ENCODE results near the gene DEPDC1.
A peak's percentile ranks its signal among the peaks of the same experiment; 100 is the strongest.

Gene DEPDC1

DNA sequence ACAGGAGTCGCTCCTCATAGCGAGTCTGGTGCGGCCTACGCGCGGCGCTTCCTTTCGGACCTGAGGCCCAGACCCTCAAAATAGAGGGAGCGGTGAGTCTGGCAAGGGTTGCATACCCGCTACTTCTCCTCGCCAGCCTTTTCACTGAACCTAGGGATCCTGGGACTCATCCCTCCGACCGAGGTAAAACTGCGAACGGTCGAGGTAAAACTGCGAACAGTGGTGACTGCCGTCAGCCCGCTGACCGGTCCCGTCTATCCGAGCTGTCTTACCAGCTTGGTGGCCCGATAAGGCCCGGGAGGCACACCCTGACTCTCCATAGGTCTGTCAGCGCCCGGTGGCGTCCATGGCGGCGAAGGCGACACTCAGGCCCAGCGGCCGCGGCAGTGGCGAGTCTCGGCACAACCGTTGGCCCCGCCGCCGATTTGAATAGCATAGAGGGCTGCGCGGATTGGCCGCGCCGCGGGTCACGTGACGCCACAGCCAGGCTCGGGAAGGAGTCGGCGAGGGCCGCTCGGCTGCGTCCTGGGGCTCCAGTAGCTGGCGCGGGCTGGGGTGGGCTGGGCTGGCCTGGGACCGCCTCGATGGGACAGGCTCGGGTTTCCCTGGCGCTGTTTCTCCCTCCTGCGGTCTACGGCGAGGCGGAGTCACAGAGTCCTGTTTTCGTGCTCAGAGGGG lies at the start of gene DEPDC1:
Gene DEPDC1 (minus strand): TSS at position 403 of the 678 bp plus-strand sequence. CDS start 83 bp downstream, at position 320.
- no peak for TF ChIP-seq EZH2phosphoT487 (IDR thresholded peaks at IDR 0.05; ENCODE audit: low read depth)
- TF ChIP-seq, protein P1, sequence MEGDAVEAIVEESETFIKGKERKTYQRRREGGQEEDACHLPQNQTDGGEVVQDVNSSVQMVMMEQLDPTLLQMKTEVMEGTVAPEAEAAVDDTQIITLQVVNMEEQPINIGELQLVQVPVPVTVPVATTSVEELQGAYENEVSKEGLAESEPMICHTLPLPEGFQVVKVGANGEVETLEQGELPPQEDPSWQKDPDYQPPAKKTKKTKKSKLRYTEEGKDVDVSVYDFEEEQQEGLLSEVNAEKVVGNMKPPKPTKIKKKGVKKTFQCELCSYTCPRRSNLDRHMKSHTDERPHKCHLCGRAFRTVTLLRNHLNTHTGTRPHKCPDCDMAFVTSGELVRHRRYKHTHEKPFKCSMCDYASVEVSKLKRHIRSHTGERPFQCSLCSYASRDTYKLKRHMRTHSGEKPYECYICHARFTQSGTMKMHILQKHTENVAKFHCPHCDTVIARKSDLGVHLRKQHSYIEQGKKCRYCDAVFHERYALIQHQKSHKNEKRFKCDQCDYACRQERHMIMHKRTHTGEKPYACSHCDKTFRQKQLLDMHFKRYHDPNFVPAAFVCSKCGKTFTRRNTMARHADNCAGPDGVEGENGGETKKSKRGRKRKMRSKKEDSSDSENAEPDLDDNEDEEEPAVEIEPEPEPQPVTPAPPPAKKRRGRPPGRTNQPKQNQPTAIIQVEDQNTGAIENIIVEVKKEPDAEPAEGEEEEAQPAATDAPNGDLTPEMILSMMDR (IDR thresholded peaks at IDR 0.05; ENCODE audit: low read depth, low read length): no peak
- H3K4me3 ChIP-seq (ENCODE audit: low read length): peak within 1 kb of the TSS; percentile 94

GRCh38 chr1:68544651-68545050 lies 47.8 kb upstream of the DEPDC1 start:
- Histone ChIP-seq H3K4me2 (ENCODE audit: low read length) (no peak overlapping the region), H3K27me3 (ENCODE audit: low read depth, low read length) (no peaks in the 10 kb centered on the region), H3K9ac (ENCODE audit: low read length) (no peak overlapping the region), H2AFZ (ENCODE audit: low read depth, low read length) (no peak overlapping the region), H3K4me3 (ENCODE audit: low read length) (no peak overlapping the region), H3K36me3 (replicated peaks; ENCODE audit: low read depth, low read length) (no peaks in the 10 kb centered on the region), H4K20me1 (ENCODE audit: insufficient read depth, low read length) (no peaks in the 10 kb centered on the region), H3K4me1 (ENCODE audit: low read length) (no peaks in the 10 kb centered on the region), H3K79me2 (ENCODE audit: low read length) (no peaks in the 10 kb centered on the region), H3K9me3 (ENCODE audit: insufficient read depth, low read length) (no peaks in the 10 kb centered on the region), H3K27ac (ENCODE audit: low read length) (no peak overlapping the region)
- TF ChIP-seq, protein P1 (IDR thresholded peaks at IDR 0.05; ENCODE audit: low read depth, low read length): no peak
- no peak for TF ChIP-seq EZH2phosphoT487 (IDR thresholded peaks at IDR 0.05; ENCODE audit: low read depth)

More for the DNA sequence above, at the start of gene DEPDC1:
- Histone ChIP-seq H2AFZ (ENCODE audit: low read depth, low read length) (peak within 1 kb of the TSS; percentile 92), H3K9ac (ENCODE audit: low read length) (peak within 1 kb of the TSS; percentile 95), H3K4me1 (ENCODE audit: low read length) (peaks cover 13% of the 10 kb centered on the region), H3K27me3 (ENCODE audit: low read depth, low read length) (no peaks in the 10 kb centered on the region), H3K27ac (ENCODE audit: low read length) (peak within 1 kb of the TSS; percentile 65), H3K4me2 (ENCODE audit: low read length) (peak within 1 kb of the TSS; percentile 87), H4K20me1 (ENCODE audit: insufficient read depth, low read length) (no peaks in the 10 kb centered on the region), H3K36me3 (replicated peaks; ENCODE audit: low read depth, low read length) (peaks cover 10% of the 10 kb centered on the region), H3K79me2 (ENCODE audit: low read length) (peaks cover 37% of the 10 kb centered on the region), H3K9me3 (ENCODE audit: insufficient read depth, low read length) (no peaks in the 10 kb centered on the region)

GRCh38 chr1:68542586-68542985 lies 45.7 kb upstream of the DEPDC1 start:
- no peaks in the 10 kb centered on the region for H3K27me3 ChIP-seq (ENCODE audit: low read depth, low read length)
- no peaks in the 10 kb centered on the region for H3K79me2 ChIP-seq (ENCODE audit: low read length)
- no peaks in the 10 kb centered on the region for H4K20me1 ChIP-seq (ENCODE audit: insufficient read depth, low read length)
- H3K4me3 ChIP-seq (ENCODE audit: low read length): no peak overlapping the region
- no peak overlapping the region for H2AFZ ChIP-seq (ENCODE audit: low read depth, low read length)
- H3K9ac ChIP-seq (ENCODE audit: low read length): no peak overlapping the region
- H3K27ac ChIP-seq (ENCODE audit: low read length): no peak overlapping the region
- no peaks in the 10 kb centered on the region for H3K4me1 ChIP-seq (ENCODE audit: low read length)
- TF ChIP-seq EZH2phosphoT487 (IDR thresholded peaks at IDR 0.05; ENCODE audit: low read depth): no peak
- TF ChIP-seq, protein P1 (IDR thresholded peaks at IDR 0.05; ENCODE audit: low read depth, low read length): no peak
- no peaks in the 10 kb centered on the region for H3K9me3 ChIP-seq (ENCODE audit: insufficient read depth, low read length)
- no peak overlapping the region for H3K4me2 ChIP-seq (ENCODE audit: low read length)
- no peaks in the 10 kb centered on the region for H3K36me3 ChIP-seq (replicated peaks; ENCODE audit: low read depth, low read length)

GRCh38 chr1:68538941-68539340 lies 42.1 kb upstream of the DEPDC1 start:
- H3K4me3 ChIP-seq (ENCODE audit: low read length): no peak overlapping the region
- H2AFZ ChIP-seq (ENCODE audit: low read depth, low read length): no peak overlapping the region
- H3K79me2 ChIP-seq (ENCODE audit: low read length): no peaks in the 10 kb centered on the region
- TF ChIP-seq EZH2phosphoT487 (IDR thresholded peaks at IDR 0.05; ENCODE audit: low read depth): no peak
- TF ChIP-seq, protein P1 (IDR thresholded peaks at IDR 0.05; ENCODE audit: low read depth, low read length): no peak
- no peaks in the 10 kb centered on the region for H4K20me1 ChIP-seq (ENCODE audit: insufficient read depth, low read length)
- H3K4me1 ChIP-seq (ENCODE audit: low read length): no peaks in the 10 kb centered on the region
- no peaks in the 10 kb centered on the region for H3K36me3 ChIP-seq (replicated peaks; ENCODE audit: low read depth, low read length)
- H3K27me3 ChIP-seq (ENCODE audit: low read depth, low read length): no peaks in the 10 kb centered on the region
- no peak overlapping the region for H3K9ac ChIP-seq (ENCODE audit: low read length)
- no peak overlapping the region for H3K27ac ChIP-seq (ENCODE audit: low read length)
- no peaks in the 10 kb centered on the region for H3K9me3 ChIP-seq (ENCODE audit: insufficient read depth, low read length)
- no peak overlapping the region for H3K4me2 ChIP-seq (ENCODE audit: low read length)
